Left colon (tissue), 2 donors: Measurements from ENCODE around the gene GRM8. TPM values are rescaled to one million over a fixed set of nuclear protein-coding genes. Genes with fewer than 3 reads are reported as not detected.

Source experiments
- ATAC-seq: fragments of 200-7000 bp; cut with Tn5 transposase; one replicate; pipeline ENCODE4 v1.9.1; 2020; ENCODE audit warnings: mild to moderate bottlenecking, moderate library complexity
- DNase-seq, 2 donors: peaks; one replicate each; pipeline ENCODE4 v3.0.0-alpha.2; 2020
- intact Hi-C, 2 donors: fragments of 100-400 bp; cut with DNase I in 1 of 2; cut with micrococcal nuclease in 1 of 2; formaldehyde crosslinking; loops; one replicate each; pipeline versions ENCODE4 v1.11.2 to v1.14.0; 2022; cut with DNase I, micrococcal nuclease
- long read RNA-seq: library from polyadenylated mRNA; unstranded; transcript quantifications from one replicate; pipeline ENCODE4 v2.0.0, GENCODE V29; 2021
- total RNA-seq, 2 donors: library from RNA; stranded (reverse); fragmentation: NEBNext Ultra II Directional; extraction: Animal tissue kit (Norgen Biotek cat#: 25700); gene quantifications; one replicate each; pipeline ENCODE4 v1.2.1, GENCODE V29; 2021
- donor health status: DM: no; HTN: no; CAD: no.
- donor health status: DM: yes; HTN: yes; CAD: no.

Gene GRM8
- 1 to 10 TPM; 3.3 to 5.1 TPM for total RNA-seq
- long read RNA-seq, partial matches to known transcripts, result 1 of 1 reads
- long read RNA-seq, other reads (novel, unspliced or antisense), result 0 of 1 reads

DNA sequence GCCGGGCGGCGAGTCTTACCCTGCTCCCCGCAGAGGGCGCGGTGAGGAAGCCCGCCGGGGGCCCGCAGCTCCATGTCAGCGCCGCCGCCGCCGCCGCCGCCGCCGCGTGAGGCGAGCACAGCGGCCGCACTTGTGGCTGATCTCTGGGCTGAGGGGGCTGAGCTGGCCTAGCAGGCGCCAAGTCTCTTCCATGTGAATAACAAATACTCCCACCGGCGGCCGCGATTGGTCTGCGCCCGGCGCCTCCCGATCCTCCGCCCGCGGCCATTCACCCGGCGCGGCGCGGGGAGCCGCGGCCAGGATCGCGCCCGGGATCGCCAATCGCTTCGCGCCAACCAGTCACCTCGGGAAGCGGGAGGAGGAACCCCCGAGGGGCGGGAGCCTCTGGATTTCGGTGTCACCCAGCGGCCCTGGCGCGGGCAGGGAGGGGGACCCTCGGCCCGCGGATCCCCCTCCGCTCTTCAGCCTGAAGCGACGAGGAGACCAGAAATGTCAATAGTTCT, at the start of gene GRM8:
GRM8 (minus strand) TSS at position 164 of the 503 bp plus-strand sequence.
- intact Hi-C loops, result no loop called here
- DNase-seq (peak; percentile 34 to 51), ATAC-seq (peak; percentile 56)

- ATAC-seq, result no peak
Measured at GRCh38 chr7:127290801-127291361, 38.1 kb upstream of the GRM8 start.

DNA sequence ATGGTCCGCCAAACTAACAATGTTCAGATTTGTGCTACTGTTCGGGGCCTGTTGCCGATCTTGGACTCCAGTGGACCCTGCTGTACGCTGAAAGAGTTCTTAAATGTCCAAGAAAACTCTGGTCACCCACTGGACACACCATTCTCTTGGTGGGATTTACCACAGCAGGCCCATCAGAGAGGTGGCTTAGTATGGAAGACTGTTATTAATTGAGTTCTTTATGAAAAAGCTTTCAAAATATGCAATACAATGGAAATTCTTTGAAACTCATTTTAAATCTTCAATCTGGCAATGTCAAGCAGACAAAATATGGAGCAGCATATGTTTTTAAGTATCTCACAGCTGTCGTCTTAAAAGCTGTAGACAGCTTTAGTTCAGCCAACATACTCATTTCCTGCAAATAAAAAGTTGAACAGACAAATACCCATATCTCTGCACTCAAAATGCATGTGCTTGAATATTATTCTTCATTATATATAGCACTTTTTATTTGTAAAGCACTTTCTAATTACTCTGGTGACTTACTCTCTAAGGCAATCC, 37.4 kb upstream of the GRM8 start:
- intact Hi-C loops, result no loop called here
- ATAC-seq (no peak), DNase-seq (no peak)

More at GRCh38 chr7:127290801-127291361, 38.1 kb upstream of the GRM8 start:
- DNase-seq, result no peak
- intact Hi-C loops, result no loop called here

DNA sequence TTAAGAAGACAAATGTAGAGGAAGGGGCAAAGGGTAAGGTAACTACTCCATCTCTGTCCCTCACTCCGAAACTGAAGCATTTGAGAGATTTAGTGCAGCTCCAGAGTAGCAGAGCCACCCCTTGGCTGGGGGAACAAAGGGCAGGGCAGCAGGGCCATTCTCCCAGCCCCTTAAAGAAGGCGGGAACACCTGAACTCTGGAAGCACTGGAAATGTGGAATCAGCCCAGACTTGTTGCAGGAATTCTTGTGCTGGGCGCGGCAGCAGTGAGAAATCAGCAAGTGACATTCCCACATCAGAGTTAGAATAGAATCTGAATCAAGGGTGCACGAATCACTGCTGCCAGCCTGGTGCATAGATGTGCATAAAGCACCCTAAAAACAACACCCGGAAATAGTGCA, 34.4 kb upstream of the GRM8 start:
- intact Hi-C loops, result no loop called here
- ATAC-seq (peak; percentile 58), DNase-seq (peak in 1 of 2 donors; percentile 5)

DNA sequence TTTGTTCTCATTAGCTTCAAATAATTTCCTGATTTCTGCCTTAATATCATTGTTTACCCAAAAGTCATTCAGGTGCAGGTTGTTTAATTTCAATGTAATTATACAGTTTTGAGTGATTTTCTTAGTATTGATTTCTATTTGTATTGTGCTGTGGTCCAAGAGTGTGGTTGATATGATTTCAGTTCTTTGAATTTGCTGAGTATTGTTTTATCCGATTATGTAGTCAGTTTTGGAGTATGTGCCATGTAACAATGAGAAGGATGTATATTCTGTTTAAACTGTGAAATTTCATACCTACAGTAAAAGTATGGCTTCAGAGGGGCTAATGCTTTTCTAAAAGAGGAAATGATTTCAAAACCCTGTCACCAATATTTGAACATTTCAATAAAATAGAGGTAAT, 17.4 kb upstream of the GRM8 start:
- intact Hi-C loops, result no loop called here
- no peak for ATAC-seq
- no peak for DNase-seq

GRCh38 chr7:127266047-127266446, 13.3 kb upstream of the GRM8 start:
- peak; percentile 66 for ATAC-seq
- no peak for DNase-seq
- intact Hi-C loops, result no loop called here

- intact Hi-C loops, result no loop called here
- ATAC-seq (peak; percentile 91), DNase-seq (no peak)
Measured at GRCh38 chr7:127264219-127264618, 11.5 kb upstream of the GRM8 start.

GRCh38 chr7:127258111-127258510, 5.4 kb upstream of the GRM8 start:
- DNase-seq (no peak), ATAC-seq (no peak)
- intact Hi-C loops, result no loop called here

DNA sequence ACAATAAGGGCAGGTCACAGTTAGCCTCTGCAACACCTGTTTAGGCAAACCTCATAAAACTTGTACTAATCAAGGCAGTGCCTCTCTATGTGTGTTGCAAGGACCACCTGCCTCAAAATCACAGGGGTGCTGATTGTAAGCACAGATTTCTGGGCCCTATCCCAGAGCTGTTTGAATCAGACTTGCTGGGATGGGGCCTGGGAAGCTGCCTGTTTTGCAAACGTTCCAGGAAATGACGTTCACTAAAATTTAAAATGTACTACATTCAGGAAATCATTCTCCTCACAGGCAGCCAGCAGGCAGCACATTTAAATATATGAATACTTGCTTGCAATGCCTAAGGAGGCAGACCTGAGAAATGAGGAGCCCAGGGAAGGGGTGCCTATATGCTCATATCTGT, 4.3 kb upstream of the GRM8 start:
- intact Hi-C loops, result no loop called here
- ATAC-seq, result no peak
- no peak for DNase-seq

DNA sequence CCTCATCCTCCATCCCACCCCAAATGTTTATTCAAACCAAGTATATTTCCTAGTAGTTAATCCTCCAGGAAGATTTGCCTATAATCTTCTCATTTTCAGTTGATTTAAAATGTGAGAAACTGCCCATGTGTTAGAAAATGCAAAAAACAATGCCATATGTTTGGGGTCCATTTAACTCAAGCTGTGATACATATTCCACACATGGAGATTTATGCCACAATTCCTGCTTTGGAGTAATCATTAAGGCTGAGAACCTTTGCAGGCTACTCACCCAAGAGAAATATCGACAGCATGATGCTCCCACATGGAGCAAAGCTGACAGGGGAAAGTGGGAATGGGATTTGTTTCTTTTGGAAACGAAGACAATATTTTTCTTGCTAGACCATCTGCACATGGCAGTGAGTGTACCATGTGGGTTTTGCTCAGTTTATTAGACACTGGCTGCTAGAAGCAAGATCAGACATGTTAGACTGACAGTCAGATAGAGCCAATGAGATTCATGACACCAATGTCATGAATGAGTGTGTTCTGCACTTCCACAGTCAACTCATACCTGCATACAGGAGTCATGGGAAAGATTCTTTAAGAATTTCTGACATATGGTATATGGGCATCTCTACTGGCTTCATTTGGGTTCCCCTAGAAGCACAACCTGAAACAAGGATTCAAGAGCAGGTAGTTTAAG, 3.4 kb upstream of the GRM8 start:
- intact Hi-C loops, result no loop called here
- ATAC-seq, result no peak
- no peak for DNase-seq

- intact Hi-C loops, result no loop called here
- ATAC-seq (peak; percentile 19), DNase-seq (no peak)
Measured at GRCh38 chr7:127254163-127254684, 1.5 kb upstream of the GRM8 start.

- ATAC-seq (peak; percentile 81), DNase-seq (peak; percentile 58 to 81)
- intact Hi-C loops, result no loop called here
Measured at GRCh38 chr7:127253281-127254162, 781 bp upstream of the GRM8 start.

GRCh38 chr7:127252377-127252713, 396 bp downstream of the GRM8 start:
- intact Hi-C loops, result no loop called here
- DNase-seq (peak in 1 of 2 donors; percentile 15), ATAC-seq (no peak)

- ATAC-seq, result peak; percentile 38
- intact Hi-C loops, result no loop called here
- DNase-seq, result peak; percentile 41 to 43
Measured at GRCh38 chr7:127251465-127252376, 1.0 kb downstream of the GRM8 start.

GRCh38 chr7:127251036-127251464, 1.7 kb downstream of the GRM8 start:
- intact Hi-C loops, result no loop called here
- ATAC-seq (no peak), DNase-seq (no peak)

DNA sequence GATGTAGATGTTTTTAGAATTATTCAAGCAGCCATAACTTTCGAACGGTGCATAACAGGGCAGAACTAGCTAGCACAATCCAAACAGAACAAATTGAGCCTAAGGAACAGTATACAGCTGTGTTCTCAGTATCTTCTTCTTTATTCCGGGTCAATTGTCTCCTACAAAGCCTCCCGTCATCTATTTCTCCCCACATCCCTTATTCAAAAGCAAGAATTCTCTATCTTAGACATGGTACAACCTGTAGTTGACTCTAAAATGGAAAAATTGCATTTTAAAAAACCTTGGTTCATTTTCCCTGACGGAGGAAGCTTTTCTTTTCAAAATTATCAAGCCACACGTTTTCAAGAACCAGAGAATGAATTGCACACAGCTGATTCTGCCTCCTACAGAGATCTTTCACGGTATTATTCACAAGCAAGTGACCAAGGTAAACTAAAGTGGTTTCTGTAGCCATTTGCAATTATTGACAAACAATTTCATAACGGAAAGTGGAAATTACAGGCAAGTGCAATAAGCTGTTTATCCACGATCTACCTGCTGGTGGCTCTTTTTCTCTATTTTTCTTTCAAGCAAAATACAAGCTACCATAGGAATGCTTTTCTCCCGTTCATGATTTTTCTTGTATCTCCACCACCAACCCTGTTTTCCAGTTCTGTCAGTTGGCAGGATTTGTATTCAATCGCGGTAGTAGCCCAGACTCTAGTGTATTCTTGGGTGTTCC, 2.3 kb downstream of the GRM8 start:
- DNase-seq (no peak), ATAC-seq (no peak)
- intact Hi-C loops, result no loop called here

- ATAC-seq, result peak; percentile 44
Measured at GRCh38 chr7:127245607-127246006, 7.1 kb downstream of the GRM8 start.

More at GRCh38 chr7:127245607-127246006, 7.1 kb downstream of the GRM8 start:
- intact Hi-C loops, result no loop called here
- no peak for DNase-seq
